AG10803 (cell line): ENCODE measurements around the gene CHRNA5.

ENCODE experiments used
- DNase-seq: peaks from one replicate; pipeline ENCODE4 v3.0.0; 2010; ENCODE audit warnings: low read depth
- H3K4me3 ChIP-seq: 2 replicates; pipeline ENCODE4 v1.5.1; 2011; ENCODE audit warnings: mild to moderate bottlenecking, low read length, control low read depth
- CTCF ChIP-seq: conservative IDR thresholded peaks from 2 replicates; pipeline ENCODE4 v1.5.1; 2011; ENCODE audit warnings: mild to moderate bottlenecking, low read length, control low read depth, inconsistent platforms

Gene CHRNA5

GRCh38 chr15:78615151-78615589, 49.9 kb downstream of the CHRNA5 start:
- no peak for DNase-seq
- H3K4me3 ChIP-seq: no peak overlapping the region
- no peak for TF ChIP-seq CTCF

GRCh38 chr15:78616506-78616905, 51.2 kb downstream of the CHRNA5 start:
- DNase-seq: no peak
- no peak for TF ChIP-seq CTCF
- H3K4me3 ChIP-seq: no peak overlapping the region

GRCh38 chr15:78617076-78617475, 51.8 kb downstream of the CHRNA5 start:
- no peak overlapping the region for H3K4me3 ChIP-seq
- no peak for TF ChIP-seq CTCF
- no peak for DNase-seq

- no peak for TF ChIP-seq CTCF
- DNase-seq: peak; percentile 13
- no peak overlapping the region for H3K4me3 ChIP-seq
These were observed 52.2 kb downstream of the CHRNA5 start for GRCh38 chr15:78617516-78617915.

GRCh38 chr15:78618064-78618463, 52.7 kb downstream of the CHRNA5 start:
- DNase-seq: no peak
- TF ChIP-seq CTCF: no peak
- H3K4me3 ChIP-seq: no peak overlapping the region

- peak; percentile 89 for TF ChIP-seq CTCF
- peak; percentile 94 for DNase-seq
These were observed 53.2 kb downstream of the CHRNA5 start for GRCh38 chr15:78618490-78618934.

GRCh38 chr15:78619022-78619950, 54.0 kb downstream of the CHRNA5 start:
- no peak overlapping the region for H3K4me3 ChIP-seq
- TF ChIP-seq CTCF: no peak
- DNase-seq: no peak

More at GRCh38 chr15:78618490-78618934, 53.2 kb downstream of the CHRNA5 start:
- no peak overlapping the region for H3K4me3 ChIP-seq
